ENCODE results near the gene RDH16.

The RDH16 gene

GRCh38 chr12:56999456-56999855, 42.0 kb upstream of the RDH16 start:
- TF ChIP-seq ZFX (IDR thresholded peaks at IDR 0.05) (no peak), CTCF (conservative IDR thresholded peaks at IDR 0.05) (no peak)

GRCh38 chr12:56998981-56999380, 41.6 kb upstream of the RDH16 start:
- no peak for TF ChIP-seq ZFX (IDR thresholded peaks at IDR 0.05)
- no peak for TF ChIP-seq CTCF (conservative IDR thresholded peaks at IDR 0.05)
- no peak overlapping the region for H3K27ac ChIP-seq

More at GRCh38 chr12:56999456-56999855, 42.0 kb upstream of the RDH16 start:
- H3K27ac ChIP-seq, result no peak overlapping the region

GRCh38 chr12:56998316-56998715, 40.9 kb upstream of the RDH16 start:
- H3K27ac ChIP-seq, result no peak overlapping the region
- TF ChIP-seq CTCF (conservative IDR thresholded peaks at IDR 0.05), result no peak
- no peak for TF ChIP-seq ZFX (IDR thresholded peaks at IDR 0.05)

- TF ChIP-seq CTCF (conservative IDR thresholded peaks at IDR 0.05) (no peak), ZFX (IDR thresholded peaks at IDR 0.05) (no peak)
- H3K27ac ChIP-seq, result no peak overlapping the region
These were observed 39.6 kb upstream of the RDH16 start for GRCh38 chr12:56996793-56997545.

- no peak overlapping the region for H3K27ac ChIP-seq
- TF ChIP-seq ZFX (IDR thresholded peaks at IDR 0.05) (no peak), CTCF (conservative IDR thresholded peaks at IDR 0.05) (no peak)
These were observed 38.6 kb upstream of the RDH16 start for GRCh38 chr12:56995930-56996496.

GRCh38 chr12:56995201-56995929, 38.0 kb upstream of the RDH16 start:
- H3K27ac ChIP-seq, result no peak overlapping the region
- TF ChIP-seq CTCF (conservative IDR thresholded peaks at IDR 0.05), result no peak
- no peak for TF ChIP-seq ZFX (IDR thresholded peaks at IDR 0.05)

GRCh38 chr12:56994231-56994746, 36.9 kb upstream of the RDH16 start:
- no peak for TF ChIP-seq ZFX (IDR thresholded peaks at IDR 0.05)
- TF ChIP-seq CTCF (conservative IDR thresholded peaks at IDR 0.05), result no peak
- H3K27ac ChIP-seq, result no peak overlapping the region

Measured in C4-2B (cell line).